Measurements from ENCODE around the gene PANK2. TPM values are rescaled to one million over a fixed set of nuclear protein-coding genes. Genes with fewer than 3 reads are reported as not detected.

PANK2 gene
- total RNA-seq, 1 experiment from 2014 or later: 41.6 TPM

GRCh38 chr20:3901706-3902440, 12.7 kb downstream of the PANK2 start:
- TF ChIP-seq SIN3A (IDR thresholded peaks at IDR 0.05; ENCODE audit: low read depth) (no peak), ATF3 (IDR thresholded peaks at IDR 0.05) (no peak), ZNF274 (IDR thresholded peaks at IDR 0.05; ENCODE audit: low read depth, low read length) (no peak), SP1 (IDR thresholded peaks at IDR 0.05; ENCODE audit: low read depth) (no peak), ZFX (IDR thresholded peaks at IDR 0.05) (no peak), POLR2A (IDR thresholded peaks at IDR 0.05; ENCODE audit: borderline replicate concordance, extremely low read depth, insufficient read depth, insufficient read length) (no peak), TCF7L2 (IDR thresholded peaks at IDR 0.05; ENCODE audit: borderline replicate concordance, extremely low read depth, insufficient read depth, insufficient read length) (no peak), FOSL1 (IDR thresholded peaks at IDR 0.05; ENCODE audit: low read depth) (no peak), EZH2 (IDR thresholded peaks at IDR 0.05) (no peak), ELF1 (IDR thresholded peaks at IDR 0.05; ENCODE audit: borderline replicate concordance, low read depth) (no peak)
- TF ChIP-seq, protein P1, sequence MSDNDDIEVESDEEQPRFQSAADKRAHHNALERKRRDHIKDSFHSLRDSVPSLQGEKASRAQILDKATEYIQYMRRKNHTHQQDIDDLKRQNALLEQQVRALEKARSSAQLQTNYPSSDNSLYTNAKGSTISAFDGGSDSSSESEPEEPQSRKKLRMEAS (IDR thresholded peaks at IDR 0.05): no peak
- TF ChIP-seq, protein P2, sequence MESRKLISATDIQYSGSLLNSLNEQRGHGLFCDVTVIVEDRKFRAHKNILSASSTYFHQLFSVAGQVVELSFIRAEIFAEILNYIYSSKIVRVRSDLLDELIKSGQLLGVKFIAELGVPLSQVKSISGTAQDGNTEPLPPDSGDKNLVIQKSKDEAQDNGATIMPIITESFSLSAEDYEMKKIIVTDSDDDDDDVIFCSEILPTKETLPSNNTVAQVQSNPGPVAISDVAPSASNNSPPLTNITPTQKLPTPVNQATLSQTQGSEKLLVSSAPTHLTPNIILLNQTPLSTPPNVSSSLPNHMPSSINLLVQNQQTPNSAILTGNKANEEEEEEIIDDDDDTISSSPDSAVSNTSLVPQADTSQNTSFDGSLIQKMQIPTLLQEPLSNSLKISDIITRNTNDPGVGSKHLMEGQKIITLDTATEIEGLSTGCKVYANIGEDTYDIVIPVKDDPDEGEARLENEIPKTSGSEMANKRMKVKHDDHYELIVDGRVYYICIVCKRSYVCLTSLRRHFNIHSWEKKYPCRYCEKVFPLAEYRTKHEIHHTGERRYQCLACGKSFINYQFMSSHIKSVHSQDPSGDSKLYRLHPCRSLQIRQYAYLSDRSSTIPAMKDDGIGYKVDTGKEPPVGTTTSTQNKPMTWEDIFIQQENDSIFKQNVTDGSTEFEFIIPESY (IDR thresholded peaks at IDR 0.05; ENCODE audit: extremely low read depth, insufficient replicate concordance, low read length): no peak
- ChIA-PET CTCF (interaction anchor here (4.2 kb wide), 1 partner anchor 47 kb away, joined by 43 read pairs; no protein-coding TSS in a partner anchor), POLR2A (interaction anchor here (0.8 to 1.6 kb wide), 2 partner anchors 46 to 48 kb away, joined by 3 to 5 read pairs; no protein-coding TSS in a partner anchor), RAD21 (ENCODE audit: low non-redundant PET in 1 of 2, low total read pairs in 2 of 2, uncharacterized antibody in 2 of 2, unreplicated experiment in 2 of 2) (no interaction called here)
- no peak overlapping the region for H3K4me2 ChIP-seq (ENCODE audit: low read length)
- H3K4me1 ChIP-seq (ENCODE audit: control insufficient read depth in 1 of 2, insufficient read depth in 2 of 2, low read length in 2 of 2): peaks cover 30 to 56% of the 10 kb centered on the region in 2 experiments
- peaks cover 45% of the 10 kb centered on the region for H4K20me1 ChIP-seq (ENCODE audit: insufficient read depth)
- no peaks in the 10 kb centered on the region for H3K9me3 ChIP-seq (ENCODE audit: control insufficient read depth in 1 of 2, insufficient read depth in 1 of 2, low read depth in 1 of 2, low read length in 2 of 2)
- BruUV-seq (replicated peaks): no TSS peak
- ATAC-seq (no peak), DNase-seq (ENCODE audit: low read depth, low spot score) (no peak)
- H3K9ac ChIP-seq (ENCODE audit: low read length): no peak overlapping the region
- intact Hi-C loops (cut with micrococcal nuclease): loop anchor here (1.0 kb wide), 1 partner anchor 47 kb away; no protein-coding TSS in a partner anchor
- no peaks in the 10 kb centered on the region; a peak in 1 of 4 replicates for H3K36me3 ChIP-seq (ENCODE audit: control insufficient read depth in 1 of 2, insufficient read depth in 2 of 2, low read length in 2 of 2)
- H2AFZ ChIP-seq (ENCODE audit: low read depth, low read length, poor library complexity, severe bottlenecking): no peak overlapping the region
- no peaks in the 10 kb centered on the region for H3K27me3 ChIP-seq (ENCODE audit: insufficient read depth, low read length)
- no peaks in the 10 kb centered on the region for H3K9me2 ChIP-seq (ENCODE audit: insufficient read depth)
- H3K79me2 ChIP-seq (ENCODE audit: insufficient read depth, low read length): peaks cover 100% of the 10 kb centered on the region
- no peak overlapping the region for H3K27ac ChIP-seq (ENCODE audit: low read depth, low read length)
- no peak overlapping the region for H3K4me3 ChIP-seq (replicated peaks in 1 of 2; ENCODE audit: low read depth in 1 of 2, low read length in 2 of 2)
